Measurements from ENCODE around the gene SH3GL3. TPM values are rescaled to one million over a fixed set of nuclear protein-coding genes. Genes with fewer than 3 reads are reported as not detected.

Gene SH3GL3
- total RNA-seq, 1 donor from 2014 or later = 1.2 TPM

DNA sequence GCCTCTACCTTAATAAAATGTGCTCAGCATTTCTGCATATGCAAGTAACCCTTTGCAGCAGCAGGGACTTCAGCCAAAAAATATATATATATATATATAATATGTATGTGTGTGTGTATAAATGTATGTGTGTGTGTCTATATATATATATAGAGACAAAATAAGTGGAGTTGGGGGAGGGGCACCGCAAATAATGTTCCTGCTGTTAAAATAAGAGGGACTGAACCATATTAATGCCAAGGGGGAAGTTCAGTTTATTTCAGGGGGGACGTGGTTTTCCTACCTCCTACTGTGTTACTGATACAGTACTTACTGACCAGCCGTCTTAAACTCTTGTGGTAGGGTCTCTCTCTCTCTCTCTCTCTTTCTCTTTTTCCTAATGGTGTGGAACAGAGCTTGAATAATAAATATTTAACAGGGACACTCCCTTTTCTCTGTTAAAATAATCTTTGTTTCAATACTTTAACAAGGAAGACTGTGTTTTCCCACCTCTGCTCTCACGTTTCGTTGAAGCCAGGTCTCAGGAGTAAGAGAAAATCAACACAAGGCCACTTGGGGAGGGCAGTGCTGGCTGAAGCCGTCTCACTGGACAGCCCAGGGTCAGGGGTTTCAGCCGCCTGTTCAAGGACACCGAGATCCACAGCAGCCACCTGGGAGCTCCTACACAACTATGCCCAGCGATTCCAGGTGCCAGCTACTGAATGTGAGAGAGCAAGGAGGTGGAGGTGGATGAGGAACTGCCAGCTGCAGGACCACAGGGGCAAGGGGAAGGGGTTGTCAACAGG, 164.0 kb downstream of the SH3GL3 start:
- no peak overlapping the region for H3K27ac Mint-ChIP-seq
- TF ChIP-seq, protein P1, sequence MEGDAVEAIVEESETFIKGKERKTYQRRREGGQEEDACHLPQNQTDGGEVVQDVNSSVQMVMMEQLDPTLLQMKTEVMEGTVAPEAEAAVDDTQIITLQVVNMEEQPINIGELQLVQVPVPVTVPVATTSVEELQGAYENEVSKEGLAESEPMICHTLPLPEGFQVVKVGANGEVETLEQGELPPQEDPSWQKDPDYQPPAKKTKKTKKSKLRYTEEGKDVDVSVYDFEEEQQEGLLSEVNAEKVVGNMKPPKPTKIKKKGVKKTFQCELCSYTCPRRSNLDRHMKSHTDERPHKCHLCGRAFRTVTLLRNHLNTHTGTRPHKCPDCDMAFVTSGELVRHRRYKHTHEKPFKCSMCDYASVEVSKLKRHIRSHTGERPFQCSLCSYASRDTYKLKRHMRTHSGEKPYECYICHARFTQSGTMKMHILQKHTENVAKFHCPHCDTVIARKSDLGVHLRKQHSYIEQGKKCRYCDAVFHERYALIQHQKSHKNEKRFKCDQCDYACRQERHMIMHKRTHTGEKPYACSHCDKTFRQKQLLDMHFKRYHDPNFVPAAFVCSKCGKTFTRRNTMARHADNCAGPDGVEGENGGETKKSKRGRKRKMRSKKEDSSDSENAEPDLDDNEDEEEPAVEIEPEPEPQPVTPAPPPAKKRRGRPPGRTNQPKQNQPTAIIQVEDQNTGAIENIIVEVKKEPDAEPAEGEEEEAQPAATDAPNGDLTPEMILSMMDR (IDR thresholded peaks at IDR 0.05; ENCODE audit: unreplicated experiment) = no peak
- H3K36me3 Mint-ChIP-seq (ENCODE audit: insufficient read depth) = no peaks in the 10 kb centered on the region
- no peaks in the 10 kb centered on the region for H3K9me3 Mint-ChIP-seq (ENCODE audit: low read depth)
- H3K27me3 Mint-ChIP-seq = no peaks in the 10 kb centered on the region
- no peak for DNase-seq (ENCODE audit: low spot score, unreplicated experiment)
- H3K4me1 Mint-ChIP-seq (ENCODE audit: low read depth) = no peaks in the 10 kb centered on the region
- no peak overlapping the region for H3K4me3 Mint-ChIP-seq (ENCODE audit: low read depth)

DNA sequence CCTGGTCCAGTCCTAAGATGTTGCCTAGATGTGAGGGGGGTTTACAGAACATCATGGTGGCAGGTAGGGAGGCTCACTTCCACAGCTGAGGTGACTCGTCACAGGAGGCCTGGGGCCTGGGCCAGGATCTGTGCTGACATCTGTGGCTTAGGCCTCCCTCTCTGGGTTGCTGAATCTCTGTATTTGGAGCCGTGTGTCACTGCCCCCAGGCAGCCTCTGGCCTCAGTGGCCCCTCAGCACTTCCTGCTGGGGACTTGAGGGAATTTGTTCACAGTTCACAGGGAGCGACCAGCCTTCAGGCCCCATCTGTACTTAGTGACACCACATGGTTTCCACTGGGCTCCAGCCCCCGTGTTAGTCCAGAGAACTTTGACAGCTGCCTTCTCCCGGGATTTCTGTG, 165.1 kb downstream of the SH3GL3 start:
- DNase-seq (ENCODE audit: low spot score, unreplicated experiment) = no peak
- Mint-ChIP-seq H3K36me3 (ENCODE audit: insufficient read depth) (no peaks in the 10 kb centered on the region), H3K9me3 (ENCODE audit: low read depth) (no peaks in the 10 kb centered on the region), H3K4me3 (ENCODE audit: low read depth) (no peak overlapping the region), H3K27ac (no peak overlapping the region), H3K4me1 (ENCODE audit: low read depth) (no peaks in the 10 kb centered on the region), H3K27me3 (no peaks in the 10 kb centered on the region)
- TF ChIP-seq, protein P1 (IDR thresholded peaks at IDR 0.05; ENCODE audit: unreplicated experiment) = no peak

DNA sequence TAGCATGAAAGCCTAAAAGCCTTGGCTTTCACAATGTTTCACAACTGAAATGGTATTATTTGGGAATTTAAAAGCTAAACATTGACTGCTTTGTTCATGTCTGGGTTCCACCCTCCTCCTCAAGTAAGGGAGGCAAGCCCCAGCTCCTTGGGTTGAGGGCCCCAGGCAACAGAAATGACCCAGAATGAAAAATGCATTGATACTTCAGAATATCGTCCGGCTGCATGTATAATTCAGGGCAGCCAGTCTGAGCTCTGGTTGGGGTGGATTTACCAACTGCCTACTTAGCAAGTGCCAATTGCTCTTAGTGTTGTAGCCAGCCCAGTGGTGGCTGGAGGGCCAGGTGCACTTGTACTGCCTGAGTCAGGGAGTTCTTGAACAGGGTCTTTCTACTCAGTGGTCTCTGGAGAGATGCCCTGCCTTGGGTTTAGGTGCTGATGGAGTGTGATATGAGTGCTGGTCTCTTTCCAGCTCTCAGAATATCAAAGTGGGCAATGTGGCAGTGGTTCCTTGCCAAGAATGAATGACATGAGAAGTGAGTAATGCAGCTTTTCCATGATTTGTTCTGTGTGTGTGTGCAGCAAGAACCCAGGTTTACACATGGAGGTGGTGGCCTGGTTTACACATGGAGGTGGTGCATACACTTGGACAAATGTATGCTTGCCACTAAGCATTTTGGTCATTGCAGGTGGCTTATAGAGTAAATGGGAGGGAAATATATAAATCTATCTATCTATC, 165.9 kb downstream of the SH3GL3 start:
- DNase-seq (ENCODE audit: low spot score, unreplicated experiment) = no peak
- no peaks in the 10 kb centered on the region for H3K9me3 Mint-ChIP-seq (ENCODE audit: low read depth)
- H3K27me3 Mint-ChIP-seq = no peaks in the 10 kb centered on the region
- no peaks in the 10 kb centered on the region for H3K4me1 Mint-ChIP-seq (ENCODE audit: low read depth)
- H3K4me3 Mint-ChIP-seq (ENCODE audit: low read depth) = no peak overlapping the region
- TF ChIP-seq, protein P1 (IDR thresholded peaks at IDR 0.05; ENCODE audit: unreplicated experiment) = no peak
- no peaks in the 10 kb centered on the region for H3K36me3 Mint-ChIP-seq (ENCODE audit: insufficient read depth)
- H3K27ac Mint-ChIP-seq = no peak overlapping the region

DNA sequence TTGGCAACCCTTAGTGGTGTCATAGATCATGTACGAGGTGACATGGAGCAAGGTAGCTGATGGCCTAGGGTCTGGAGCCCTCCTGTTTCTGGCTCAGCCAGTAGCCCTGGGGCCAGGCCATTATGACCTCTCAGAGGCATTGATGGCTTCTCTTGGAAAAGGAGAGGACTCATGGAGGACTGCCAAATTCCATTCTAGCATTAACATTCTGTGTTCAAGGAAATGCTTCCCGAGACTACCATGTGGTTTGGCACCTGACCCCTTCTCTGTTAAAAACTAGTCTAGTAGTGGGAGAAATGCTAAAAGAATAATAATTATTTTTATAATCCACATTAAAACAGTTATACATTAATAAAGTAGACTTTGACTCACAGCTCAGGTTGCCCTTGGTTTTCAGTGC, 166.6 kb downstream of the SH3GL3 start:
- Mint-ChIP-seq H3K27ac (no peak overlapping the region), H3K36me3 (ENCODE audit: insufficient read depth) (no peaks in the 10 kb centered on the region), H3K27me3 (no peaks in the 10 kb centered on the region), H3K4me3 (ENCODE audit: low read depth) (no peak overlapping the region), H3K4me1 (ENCODE audit: low read depth) (no peaks in the 10 kb centered on the region), H3K9me3 (ENCODE audit: low read depth) (no peaks in the 10 kb centered on the region)
- TF ChIP-seq, protein P1 (IDR thresholded peaks at IDR 0.05; ENCODE audit: unreplicated experiment) = no peak
- no peak for DNase-seq (ENCODE audit: low spot score, unreplicated experiment)

DNA sequence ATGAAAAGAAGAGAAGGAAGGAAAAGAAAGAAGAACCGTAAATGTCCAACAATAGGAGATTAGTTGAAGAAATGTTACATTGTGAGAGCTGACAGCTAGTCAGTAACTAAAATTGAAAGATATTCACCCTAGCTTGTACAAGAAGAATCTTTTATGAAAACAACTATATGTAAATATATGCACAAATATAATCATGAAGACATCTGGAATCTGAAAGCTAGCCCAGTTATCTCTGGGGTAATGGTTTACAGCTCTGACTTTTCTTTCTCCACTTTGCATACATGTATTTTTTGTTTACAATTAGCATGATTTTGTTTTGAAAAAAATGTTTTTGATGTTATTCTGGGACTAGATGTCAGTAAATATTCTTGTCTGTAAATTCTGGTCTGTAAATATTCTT, 169.7 kb downstream of the SH3GL3 start:
- Mint-ChIP-seq H3K36me3 (ENCODE audit: insufficient read depth) (no peaks in the 10 kb centered on the region), H3K4me1 (ENCODE audit: low read depth) (no peaks in the 10 kb centered on the region), H3K9me3 (ENCODE audit: low read depth) (no peaks in the 10 kb centered on the region), H3K27ac (no peak overlapping the region), H3K27me3 (no peaks in the 10 kb centered on the region), H3K4me3 (ENCODE audit: low read depth) (no peak overlapping the region)
- TF ChIP-seq, protein P1 (IDR thresholded peaks at IDR 0.05; ENCODE audit: unreplicated experiment) = no peak
- no peak for DNase-seq (ENCODE audit: low spot score, unreplicated experiment)

Data from progenitor cell of endocrine pancreas (in vitro differentiated cells).